GM19372 (cell line): ENCODE measurements around the gene PITPNM3.
"Not testable (repeated sequence)": the region's sequence is repeated elsewhere in the genome, so short reads cannot be mapped to it uniquely, and the experiment has no call there.

Source experiments
- ATAC-seq: cut with Tn5 transposase; IDR thresholded peaks from one replicate; pipeline ENCODE4 v1.9.1; 2021; ENCODE audit warnings: mild to moderate bottlenecking, low read depth, moderate library complexity; ENCODE audit not compliant: unreplicated experiment

Gene PITPNM3

DNA sequence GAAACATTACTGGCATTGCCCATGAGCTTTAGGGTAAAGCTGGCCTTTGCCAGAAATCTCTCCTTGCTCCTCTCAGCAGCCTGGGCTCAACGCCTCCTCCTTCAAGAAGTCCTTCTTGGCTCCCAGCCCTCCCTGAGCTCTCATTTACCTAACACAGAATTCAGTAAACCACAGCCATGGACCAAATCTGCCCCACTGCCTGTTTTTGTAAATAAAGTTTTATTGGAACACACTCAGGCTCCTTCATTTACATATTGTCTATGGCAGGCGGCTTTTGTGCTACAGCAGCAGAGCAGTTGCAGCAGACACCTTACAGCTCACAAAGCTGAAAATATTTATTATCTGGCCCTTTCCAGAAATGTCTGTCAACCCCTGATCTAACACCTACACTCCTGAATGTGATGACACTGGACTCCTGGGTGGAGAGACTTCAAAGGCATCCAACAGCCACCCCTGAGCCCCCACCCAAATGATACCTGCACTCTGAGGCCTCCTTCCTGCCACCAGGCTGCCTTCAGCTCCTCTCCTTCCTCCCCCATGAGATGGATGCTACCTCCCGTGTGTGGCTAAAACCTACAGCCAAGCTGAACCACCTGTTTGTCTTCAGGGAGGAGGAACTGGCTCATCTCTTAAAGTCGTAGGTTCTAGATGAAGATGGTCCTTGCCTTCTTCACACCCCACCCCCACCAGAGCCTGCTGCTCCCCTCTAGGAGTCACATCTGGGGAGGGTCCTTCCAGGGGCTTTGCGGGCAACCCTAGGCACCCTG is 70.5 kb downstream of the PITPNM3 start:
- ATAC-seq: no peak

GRCh38 chr17:6483507-6483906 is 72.8 kb downstream of the PITPNM3 start:
- ATAC-seq: no peak

DNA sequence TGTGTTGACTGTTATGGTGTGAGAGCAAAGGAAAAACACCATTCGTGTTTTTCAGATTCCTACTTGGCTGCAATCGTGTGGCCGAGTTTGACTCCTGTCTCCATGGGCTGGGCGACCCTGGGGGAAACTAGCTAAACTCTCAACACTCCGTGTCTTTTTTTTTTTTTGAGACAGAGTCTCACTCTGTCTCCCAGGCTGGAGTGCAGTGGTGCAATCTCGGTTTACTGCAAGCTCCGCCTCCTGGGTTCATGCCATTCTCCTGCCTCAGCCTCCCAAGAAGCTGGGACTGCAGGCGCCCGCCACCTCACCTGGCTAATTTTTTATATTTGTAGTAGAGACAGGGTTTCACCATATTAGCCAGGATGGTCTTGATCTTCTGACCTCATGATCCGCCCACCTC is 73.6 kb downstream of the PITPNM3 start:
- not testable (repeated sequence) for ATAC-seq

- no peak for ATAC-seq
Measured at GRCh38 chr17:6482105-6482455, 74.3 kb downstream of the PITPNM3 start.

- ATAC-seq: no peak
Measured at GRCh38 chr17:6480303-6480675, 76.1 kb downstream of the PITPNM3 start.

- ATAC-seq: no peak
Measured at GRCh38 chr17:6479622-6480302, 76.6 kb downstream of the PITPNM3 start.

GRCh38 chr17:6478486-6478885 is 77.9 kb downstream of the PITPNM3 start:
- ATAC-seq: no peak

GRCh38 chr17:6477831-6478383 is 78.4 kb downstream of the PITPNM3 start:
- no peak for ATAC-seq

DNA sequence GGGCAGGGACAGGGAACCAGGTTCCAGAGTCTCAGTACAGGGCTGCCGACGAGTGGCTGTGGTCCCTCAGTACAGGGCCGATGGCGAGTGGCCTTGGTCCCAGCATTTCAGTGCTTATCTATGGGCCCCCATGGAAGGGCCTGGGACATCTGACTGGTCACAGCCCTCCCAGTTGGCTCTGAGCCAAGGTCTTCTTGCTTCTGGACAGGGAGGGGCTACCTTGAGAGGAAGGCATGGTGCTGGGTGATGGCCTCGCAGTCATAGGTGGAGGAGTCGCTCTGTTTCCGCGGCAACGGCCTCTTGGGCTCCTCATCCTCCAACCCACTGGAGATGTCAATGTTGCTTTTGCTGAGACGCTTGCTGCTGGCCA is 79.6 kb downstream of the PITPNM3 start:
- no peak for ATAC-seq

GRCh38 chr17:6476076-6476809 is 80.1 kb downstream of the PITPNM3 start:
- ATAC-seq: no peak

DNA sequence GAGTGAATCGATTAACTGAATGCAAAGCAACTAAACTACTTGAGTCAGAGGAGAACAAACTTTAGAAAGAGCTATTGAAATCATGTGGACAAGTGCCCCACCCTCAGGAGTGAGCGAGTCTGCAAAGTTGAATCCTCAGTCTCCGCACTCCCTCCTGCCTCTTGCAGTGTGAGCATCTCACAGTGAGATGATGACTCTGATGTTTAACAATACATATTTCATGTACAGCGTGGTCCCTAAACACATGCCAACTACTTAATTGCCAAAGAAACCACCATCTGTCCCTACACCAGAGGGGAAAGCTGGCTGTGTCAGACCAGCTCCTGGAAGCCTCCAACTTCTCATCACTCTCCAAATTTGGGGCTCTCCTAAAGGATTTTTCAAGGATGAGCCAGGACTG is 80.9 kb downstream of the PITPNM3 start:
- ATAC-seq: no peak

GRCh38 chr17:6474906-6475305 is 81.4 kb downstream of the PITPNM3 start:
- ATAC-seq: no peak

DNA sequence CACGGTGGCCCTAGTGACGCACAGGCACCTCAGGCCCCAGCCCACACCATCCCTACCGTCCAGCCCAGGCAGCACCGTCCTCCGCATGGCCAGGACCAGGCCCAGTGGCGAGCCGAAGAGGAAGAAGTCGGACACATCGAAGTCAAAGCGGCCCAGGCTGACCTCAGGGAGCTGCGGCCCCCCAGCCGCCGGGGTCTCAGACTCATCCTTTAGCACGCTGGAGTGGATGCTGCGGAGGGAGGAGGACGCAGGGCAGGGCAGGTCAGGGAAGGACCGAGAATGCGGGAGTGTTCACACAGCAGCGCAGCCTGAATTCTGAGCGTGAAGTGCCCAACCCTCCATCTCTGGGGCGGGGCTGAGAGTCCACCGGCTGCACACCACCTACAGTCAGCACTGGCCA is 82.0 kb downstream of the PITPNM3 start:
- ATAC-seq: no peak

- no peak for ATAC-seq
Measured at GRCh38 chr17:6473128-6473767, 83.1 kb downstream of the PITPNM3 start.

GRCh38 chr17:6472517-6472916 is 83.8 kb downstream of the PITPNM3 start:
- ATAC-seq: no peak

- ATAC-seq: no peak
Measured at GRCh38 chr17:6471531-6472465, 84.6 kb downstream of the PITPNM3 start.

GRCh38 chr17:6470751-6471521 is 85.4 kb downstream of the PITPNM3 start:
- ATAC-seq: no peak

DNA sequence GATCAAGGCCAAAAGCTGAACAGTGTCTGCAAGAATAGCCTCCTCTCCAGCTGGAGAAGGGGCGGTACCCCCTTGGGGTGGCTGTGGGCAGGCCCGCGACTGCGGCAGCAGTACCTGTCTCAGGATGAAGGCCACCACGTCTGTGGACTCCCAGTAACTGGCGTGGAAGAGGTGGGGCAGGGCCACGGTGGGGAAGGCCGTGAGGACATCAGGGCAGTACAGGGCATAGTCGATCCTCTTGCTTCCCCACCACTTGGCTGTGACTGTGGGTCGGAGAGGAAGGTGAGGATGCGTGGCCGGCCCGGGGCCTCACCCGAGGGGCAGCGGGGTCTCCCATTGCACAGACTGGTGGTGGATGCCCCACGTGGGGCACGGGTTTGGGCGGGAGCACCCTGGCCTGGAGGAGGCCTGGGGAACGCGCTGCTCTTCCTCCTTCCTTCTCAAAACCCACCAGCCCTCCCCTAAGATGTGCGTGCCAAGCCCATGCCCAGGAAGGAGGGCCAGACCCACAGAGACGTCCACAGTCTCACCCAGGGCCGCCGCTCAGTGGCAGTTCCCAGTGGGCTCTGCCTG is 86.1 kb downstream of the PITPNM3 start:
- ATAC-seq: no peak
